HepG2 (cell line): Measurements from ENCODE around the gene CALR. TPM values are rescaled to one million over a fixed set of nuclear protein-coding genes. Genes with fewer than 3 reads are reported as not detected.

Source experiments
- ATAC-seq: fragments of 200-7000 bp; cut with Tn5 transposase; 3 replicates; pipeline ENCODE4 v1.9.1; 2020; ENCODE audit warnings: mild to moderate bottlenecking, moderate library complexity
- BruUV-seq: library from RNA; stranded (reverse); fragments of 400-500 nt; replicated peaks from 2 replicates; lab custom pipeline; 2021; lab: Mats Ljungman, UMichigan
- CTCF ChIA-PET: fragments of 300-600 bp; formaldehyde crosslinking; extraction: SDS; loops from one replicate; lab custom pipeline; 2021; ENCODE audit warnings: low total read pairs, inconsistent platforms, low intra/inter-chr PET ratio; lab: Yijun Ruan, JAX
- POLR2A ChIA-PET: fragments of 350-600 bp; sonication (Branson Sonifier 250); formaldehyde crosslinking; loops from one replicate; lab custom pipeline; 2020; ENCODE audit warnings: antibody characterized with exemption, inconsistent platforms; lab: Yijun Ruan, JAX
- DNase-seq: peaks from one replicate; pipeline ENCODE4 v3.0.0-alpha.2; 2015; ENCODE audit warnings: low spot score
- FAIRE-seq: peaks from 3 replicates; lab custom pipeline; 2011; peaks lifted over from hg19 to GRCh38; lab: Jason Lieb, UNC
- H2AFZ ChIP-seq: one replicate; pipeline ENCODE4 v1.6.1; 2011; ENCODE audit warnings: low read length, inconsistent platforms
- H3K27ac ChIP-seq: fragments of 300-600 bp; 3 replicates; pipeline ENCODE4 v1.8.0; 2011; ENCODE audit warnings: mixed run types, mild to moderate bottlenecking, mixed read lengths, low read length, inconsistent platforms; ENCODE audit not compliant: insufficient read depth; ENCODE audit errors: extremely low read length
- H3K27me3 ChIP-seq, 2 experiments: fragments of 200-600 bp in 1 of 2; 2 replicates in 1 of 2; 3 replicates in 1 of 2; pipeline versions ENCODE4 v1.6.0 to v1.8.0; 2011; ENCODE audit warnings: low read length in 2 of 2, mild to moderate bottlenecking in 2 of 2, moderate library complexity in 2 of 2, inconsistent platforms in 1 of 2; ENCODE audit not compliant: insufficient read depth in 2 of 2, control insufficient read depth in 1 of 2
- H3K36me3 ChIP-seq, 2 experiments: fragments of 200-600 bp in 1 of 2; replicated peaks in 1 of 2; 2 replicates in 1 of 2; 3 replicates in 1 of 2; pipeline versions ENCODE4 v1.5.1 to v1.8.0; 2011; ENCODE audit warnings: low read length in 2 of 2, inconsistent platforms in 1 of 2; ENCODE audit not compliant: insufficient read depth in 2 of 2, control insufficient read depth in 1 of 2
- H3K4me1 ChIP-seq: 2 replicates; pipeline ENCODE4 v1.5.1; 2012; ENCODE audit warnings: low read length, inconsistent platforms; ENCODE audit not compliant: insufficient read depth
- H3K4me2 ChIP-seq: 2 replicates; pipeline ENCODE4 v1.6.0; 2011; ENCODE audit warnings: low read depth, low read length, inconsistent platforms
- H3K4me3 ChIP-seq, 3 experiments: fragments of 200-600 bp in 1 of 3; sonication (generic), shearing (Covaris generic) in 1 of 3; replicated peaks in 1 of 3; 2 replicates each; pipeline ENCODE4 v1.5.1; 2011 to 2016; ENCODE audit warnings: low read length in 3 of 3, inconsistent platforms in 2 of 3, low read depth in 2 of 3, mild to moderate bottlenecking in 2 of 3, control low read depth in 1 of 3, mixed read lengths in 1 of 3; ENCODE audit not compliant: insufficient read depth in 1 of 3
- H3K79me2 ChIP-seq: one replicate; pipeline ENCODE4 v1.6.1; 2011; ENCODE audit warnings: low read length, inconsistent platforms; ENCODE audit not compliant: insufficient read depth
- H3K9ac ChIP-seq: 2 replicates; pipeline ENCODE4 v1.6.0; 2011; ENCODE audit warnings: mild to moderate bottlenecking, low read depth, low read length, inconsistent platforms; ENCODE audit not compliant: insufficient read depth
- H3K9me3 ChIP-seq: 2 replicates; pipeline ENCODE4 v1.5.1; 2012; ENCODE audit warnings: mild to moderate bottlenecking, low read length
- H4K20me1 ChIP-seq: 2 replicates; pipeline ENCODE4 v1.6.0; 2011; ENCODE audit warnings: inconsistent platforms, mild to moderate bottlenecking, low read length, moderate library complexity; ENCODE audit not compliant: insufficient read depth
- AGO1 ChIP-seq: fragments of 200-400 bp; formaldehyde crosslinking; IDR thresholded peaks from 2 replicates; pipeline ENCODE4 v1.6.1; 2017; ENCODE audit warnings: mild to moderate bottlenecking, low read depth, low read length, moderate library complexity; ENCODE audit not compliant: poor library complexity, severe bottlenecking
- AGO2 ChIP-seq: fragments of 200-400 bp; formaldehyde crosslinking; optimal IDR thresholded peaks from 2 replicates; pipeline ENCODE3; 2017; ENCODE audit warnings: mild to moderate bottlenecking, low read depth, low read length, moderate library complexity
- CSRNP1 ChIP-seq: sonication (generic); formaldehyde crosslinking; IDR thresholded peaks from 2 replicates; pipeline ENCODE4 v1.8.1; 2023; ENCODE audit warnings: mild to moderate bottlenecking, missing genetic modification reagents
- FOXO4 ChIP-seq: sonication (generic); formaldehyde crosslinking; conservative IDR thresholded peaks from 2 replicates; pipeline ENCODE4 v1.8.1; 2023; ENCODE audit warnings: missing genetic modification reagents
- GPBP1L1 ChIP-seq: sonication (generic); formaldehyde crosslinking; IDR thresholded peaks from 2 replicates; pipeline ENCODE4 v1.5.0; 2020; ENCODE audit warnings: mild to moderate bottlenecking, missing genetic modification reagents
- MBD4 ChIP-seq: IDR thresholded peaks from 2 replicates; pipeline ENCODE4 v1.6.1; 2012; ENCODE audit warnings: low read length, inconsistent platforms, borderline replicate concordance
- MEIS1 ChIP-seq: sonication (generic); formaldehyde crosslinking; IDR thresholded peaks from 2 replicates; pipeline ENCODE4 v1.9.0; 2021; ENCODE audit warnings: mild to moderate bottlenecking, missing genetic modification reagents, moderate library complexity, borderline replicate concordance
- POLR2G ChIP-seq: fragments of 200-400 bp; formaldehyde crosslinking; IDR thresholded peaks from 2 replicates; pipeline ENCODE4 v1.6.1; 2018; ENCODE audit warnings: mild to moderate bottlenecking, low read depth, low read length, moderate library complexity
- RBFOX2 ChIP-seq: fragments of 200-400 bp; formaldehyde crosslinking; IDR thresholded peaks from 2 replicates; pipeline ENCODE4 v1.6.1; 2017; ENCODE audit warnings: low read depth, mild to moderate bottlenecking, low read length
- SOX6 ChIP-seq, 2 experiments: fragments of 450-650 bp in 1 of 2; sonication (generic) in 1 of 2; formaldehyde crosslinking in 1 of 2; IDR thresholded peaks; 2 replicates each; pipeline versions ENCODE4 v1.4.0 to v1.6.1; 2017 to 2020; ENCODE audit warnings: antibody characterized with exemption in 1 of 2, mild to moderate bottlenecking in 1 of 2, missing genetic modification reagents in 1 of 2
- ZNF317 ChIP-seq: sonication (generic); formaldehyde crosslinking; IDR thresholded peaks from 2 replicates; pipeline ENCODE4 v1.5.0; 2020; ENCODE audit warnings: mild to moderate bottlenecking, missing genetic modification reagents
- ZNF546 ChIP-seq: sonication (generic); formaldehyde crosslinking; conservative IDR thresholded peaks from 2 replicates; pipeline ENCODE4 v1.8.1; 2023; ENCODE audit warnings: mild to moderate bottlenecking, missing genetic modification reagents
- ZNF780A ChIP-seq: sonication (generic); formaldehyde crosslinking; IDR thresholded peaks from 2 replicates; pipeline ENCODE4 v1.8.0; 2022; ENCODE audit warnings: mild to moderate bottlenecking, missing genetic modification reagents, moderate library complexity
- WGBS: methylation state at CpG from one replicate; pipeline ENCODE4 v1.1.6; 2017; ENCODE audit warnings: low lambda C conversion rate; 5-methylcytosine and 5-hydroxymethylcytosine counted together
- in situ Hi-C: cut with HindIII; loops from 2 replicates; pipeline ENCODE4 v1.10.0; 2017; ENCODE audit warnings: low pct_unique_long_range_greater_than_20kb; ENCODE audit not compliant: extremely low pct_ligation_motif_present
- intact Hi-C: fragments of 100-400 bp; cut with micrococcal nuclease; formaldehyde crosslinking; loops from one replicate; pipeline ENCODE4 v1.10.0; 2022; ENCODE audit not compliant: unreplicated experiment
- polyA plus RNA-seq, 8 experiments: library from polyadenylated mRNA; depleted of rRNA in 3 of 8; stranded (reverse) in 7 of 8; unstranded in 1 of 8; fragments of >200 nt; fragmentation: Illumina TruSeq in 4 of 8; extraction: Trizol in 4 of 8; gene quantifications; 2 replicates each; pipeline versions ENCODE4 v1.2.1 to v1.2.3, GENCODE V29; 2011 to 2016; ENCODE audit warnings: low read depth in 4 of 8, missing spikeins in 1 of 8, mixed read lengths in 1 of 8; ENCODE audit not compliant: insufficient read depth in 1 of 8
- total RNA-seq, 5 experiments: library from RNA; depleted of rRNA; stranded (reverse); fragments of >200 nt; fragmentation: Illumina TruSeq; extraction: Trizol; gene quantifications; 2 replicates each; pipeline ENCODE4 v1.2.3, GENCODE V29; 2016; ENCODE audit warnings: low read depth in 1 of 5

CALR gene
- total and polyA plus RNA-seq, 2 of the 13 experiments (the other 11 are each of a cell fraction or from before 2014, with no cell fraction given), result 898 to 934 TPM

GRCh38 chr19:12953138-12953798 is 14.9 kb downstream of the CALR start (continued):
- peak; percentile 91 for TF ChIP-seq AGO2

GRCh38 chr19:12953799-12954611 is 15.6 kb downstream of the CALR start:
- DNase-seq (no peak), ATAC-seq (no peak), FAIRE-seq (no peak)
- no peak overlapping the region for H2AFZ ChIP-seq
- peaks cover 22 to 41% of the 10 kb centered on the region in 2 experiments; a peak in 4 of 5 replicates for H3K36me3 ChIP-seq
- BruUV-seq, result no TSS peak
- in situ Hi-C loops, result no loop called here
- no peaks in the 10 kb centered on the region for H3K27me3 ChIP-seq
- H3K4me1 ChIP-seq, result peaks cover 23% of the 10 kb centered on the region
- intact Hi-C loops, result no loop called here
- no peak overlapping the region for H3K4me3 ChIP-seq
- no peak overlapping the region for H3K9ac ChIP-seq
- WGBS, result 87% methylated on average over 11 of the region's 12 CpGs
- no peak overlapping the region for H3K27ac ChIP-seq
- CTCF ChIA-PET, result no interaction called here
- H3K9me3 ChIP-seq, result no peaks in the 10 kb centered on the region
- POLR2A ChIA-PET, result interaction anchor here (1.3 to 3.9 kb wide), 3 partner anchors 8 to 22 kb away, joined by 3 to 25 read pairs (median 4); partner anchors contain the start of gene RAD23A
- H3K4me2 ChIP-seq, result no peak overlapping the region
- H3K79me2 ChIP-seq, result peaks cover 24% of the 10 kb centered on the region
- no peaks in the 10 kb centered on the region for H4K20me1 ChIP-seq
- no peak for TF ChIP-seq ZNF546 (CRISPR knock-in tag)
- no peak for TF ChIP-seq ZNF780A (CRISPR knock-in tag)
- no peak for TF ChIP-seq ZNF317
- TF ChIP-seq GPBP1L1 (CRISPR knock-in tag), result no peak
- no peak for TF ChIP-seq MEIS1 (CRISPR knock-in tag)
- TF ChIP-seq RBFOX2, result peak; percentile 24; the same call in 1 of the 2 replicates
- peak; percentile 33 for TF ChIP-seq POLR2G
- TF ChIP-seq SOX6 (IDR thresholded peaks at IDR 0.05), result no peak
- TF ChIP-seq SOX6 (CRISPR knock-in tag; IDR thresholded peaks at IDR 0.05), result no peak
- no peak for TF ChIP-seq AGO1
- TF ChIP-seq MBD4, result no peak
- TF ChIP-seq FOXO4 (CRISPR knock-in tag), result no peak
- TF ChIP-seq CSRNP1 (CRISPR knock-in tag), result no peak
